ENCODE data around the gene PHF11. TPM values are rescaled to one million over a fixed set of nuclear protein-coding genes. Genes with fewer than 3 reads are reported as not detected.
"Not testable (repeated sequence)": the region's sequence is repeated elsewhere in the genome, so short reads cannot be mapped to it uniquely, and the experiment has no call there.

Gene PHF11
- polyA plus RNA-seq, 12 donors = 15.4 to 60.1 (median 25.0) TPM; not detected in 1

DNA sequence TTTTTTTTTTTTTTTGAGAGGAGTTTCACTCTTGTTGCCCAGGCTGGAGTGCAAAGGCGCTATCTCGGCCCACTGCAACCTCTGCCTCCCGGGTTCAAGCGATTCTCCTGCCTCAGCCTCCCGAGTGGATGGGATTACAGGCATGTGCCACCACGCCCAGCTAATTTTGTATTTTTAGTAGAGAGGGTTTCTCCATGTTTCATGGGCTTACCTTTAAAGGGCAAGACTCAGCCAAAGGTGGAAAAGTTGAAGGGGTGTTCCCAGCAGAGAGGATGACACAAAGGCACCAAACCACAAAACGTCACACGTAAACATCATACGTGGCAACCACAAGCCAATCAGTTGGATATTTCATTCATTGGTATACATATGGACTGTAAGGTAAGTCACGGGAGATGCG is 1.1 kb downstream of the PHF11 start:
- not testable (repeated sequence) for DNase-seq

DNA sequence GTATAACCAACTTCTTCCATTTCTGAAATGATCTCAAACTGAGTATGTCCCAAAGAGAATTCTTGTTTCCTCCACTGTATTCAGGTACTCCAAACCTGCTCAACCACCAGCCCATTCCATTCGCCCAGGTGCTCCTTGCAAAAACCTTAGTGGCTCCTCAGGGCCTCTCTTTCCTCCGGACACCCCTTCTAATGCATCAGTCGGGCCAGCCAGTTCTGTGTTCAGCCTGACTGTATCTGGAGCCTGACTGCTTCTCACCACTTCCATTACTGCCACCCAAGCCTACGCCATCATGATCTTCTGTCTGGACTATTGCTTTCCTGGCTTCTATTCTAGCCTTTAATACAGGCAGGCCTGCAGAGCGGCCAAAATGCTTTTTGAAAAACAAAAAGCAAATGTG is 1.5 kb downstream of the PHF11 start:
- DNase-seq = no peak

DNA sequence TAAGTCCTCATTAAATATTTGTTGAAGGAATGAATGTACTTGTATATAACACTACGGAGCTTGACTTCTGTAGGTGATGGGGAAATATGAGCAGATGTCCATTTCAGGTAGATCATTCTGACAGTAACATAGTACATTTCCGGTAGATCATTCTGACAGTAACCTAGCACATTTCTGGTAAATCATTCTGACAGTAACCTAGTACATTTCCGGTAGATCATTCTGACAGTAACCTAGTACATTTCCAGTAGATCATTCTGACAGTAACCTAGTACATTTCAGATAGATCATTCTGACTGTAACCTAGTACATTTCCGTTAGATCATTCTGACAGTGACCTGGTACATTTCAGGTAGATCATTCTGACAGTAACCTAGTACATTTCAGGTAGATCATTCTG is 2.5 kb downstream of the PHF11 start:
- DNase-seq = no peak

DNA sequence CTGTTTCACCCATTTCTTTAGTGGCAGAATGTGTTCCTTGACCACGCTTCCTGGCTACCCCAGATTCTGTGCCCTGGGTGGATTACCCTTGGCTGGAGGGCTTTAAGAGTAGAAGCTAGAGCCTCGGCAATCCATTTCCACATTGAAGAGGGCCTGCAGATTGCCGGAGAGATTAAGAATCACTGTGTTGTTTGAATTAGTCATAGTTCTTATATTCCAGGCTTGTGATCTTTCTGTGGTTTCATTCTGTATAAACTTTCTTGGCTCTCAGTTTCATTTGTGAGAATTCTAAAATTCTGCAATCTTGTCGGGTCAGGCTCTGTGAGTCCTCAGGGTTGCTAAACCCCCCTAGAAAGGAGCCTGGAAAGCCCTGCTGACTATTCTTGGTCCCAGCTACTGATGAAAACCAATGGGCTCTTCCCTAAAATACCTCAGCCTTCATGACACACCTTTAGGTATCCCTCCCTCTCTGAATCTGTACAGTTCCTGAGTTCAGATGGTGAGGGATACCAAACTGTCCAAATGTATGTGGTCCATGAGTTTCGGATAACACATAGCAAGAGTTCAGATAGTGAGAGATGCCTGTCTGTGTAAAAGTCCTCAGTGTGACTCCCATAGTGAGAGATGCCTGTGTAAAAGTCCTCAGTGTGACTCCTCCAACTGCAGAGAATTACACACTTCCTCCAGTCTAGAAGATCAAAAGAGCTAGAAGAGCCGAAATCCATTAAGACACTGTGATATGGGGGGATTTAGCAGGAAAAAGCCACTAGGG is 4.3 kb downstream of the PHF11 start:
- DNase-seq = no peak

DNA sequence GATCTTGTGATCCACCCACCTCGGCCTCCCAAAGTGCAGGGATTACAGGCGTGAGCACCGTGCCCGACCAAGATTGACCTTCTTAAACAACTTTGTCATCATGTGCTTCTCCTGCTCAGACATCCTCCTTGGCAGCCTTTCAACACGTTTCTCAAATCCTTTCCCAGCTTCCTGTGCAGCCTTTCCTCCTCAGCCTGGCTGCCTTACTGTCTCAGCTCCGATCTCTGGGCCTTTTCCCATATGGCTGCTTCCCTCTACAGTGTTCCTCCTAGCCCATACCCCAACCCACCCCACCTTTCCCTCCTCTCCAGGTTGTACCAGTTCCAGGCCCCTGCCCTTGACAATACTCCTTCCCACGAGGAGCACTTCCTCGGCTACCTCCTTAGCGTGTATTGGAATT is 7.2 kb downstream of the PHF11 start:
- no peak for DNase-seq

DNA sequence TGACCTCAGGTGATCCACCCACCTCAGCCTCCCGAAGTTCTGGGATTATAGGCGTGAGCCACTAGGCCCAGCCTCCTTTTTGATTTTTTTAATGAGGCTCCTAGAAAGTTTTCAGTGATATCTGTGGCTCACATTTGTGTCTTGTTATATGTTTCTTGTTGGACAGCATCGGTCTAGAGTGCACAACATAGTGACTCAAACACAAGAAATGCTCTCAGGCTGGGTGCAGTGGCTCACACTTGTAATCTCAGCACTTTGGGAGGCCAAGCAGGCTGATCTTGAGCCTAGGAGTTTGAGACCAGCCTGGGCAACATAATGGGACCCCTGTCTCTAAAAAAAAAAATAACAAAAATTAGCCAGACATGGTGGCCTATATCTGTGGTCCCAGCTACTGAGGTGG is 8.2 kb downstream of the PHF11 start:
- no peak for DNase-seq

DNA sequence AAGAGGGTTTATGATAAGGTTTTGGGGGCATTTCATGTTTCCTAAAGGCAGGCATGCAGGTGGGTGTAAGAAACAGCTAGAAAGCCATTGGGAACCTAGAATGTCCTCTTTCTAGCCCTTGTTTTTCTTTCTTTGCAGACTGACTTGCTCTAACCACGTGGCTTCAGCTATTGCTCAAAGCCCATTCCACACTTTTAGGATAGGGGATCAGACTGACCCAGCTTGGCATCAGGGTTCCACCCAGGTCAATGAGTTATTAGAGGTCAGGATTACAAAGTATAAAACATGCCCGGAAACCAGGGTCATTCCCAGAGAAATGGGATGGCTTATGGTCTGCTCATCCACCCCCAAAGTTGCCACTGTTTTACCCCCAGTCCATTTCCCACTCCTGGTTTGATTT is 16.8 kb downstream of the PHF11 start:
- DNase-seq = no peak

DNA sequence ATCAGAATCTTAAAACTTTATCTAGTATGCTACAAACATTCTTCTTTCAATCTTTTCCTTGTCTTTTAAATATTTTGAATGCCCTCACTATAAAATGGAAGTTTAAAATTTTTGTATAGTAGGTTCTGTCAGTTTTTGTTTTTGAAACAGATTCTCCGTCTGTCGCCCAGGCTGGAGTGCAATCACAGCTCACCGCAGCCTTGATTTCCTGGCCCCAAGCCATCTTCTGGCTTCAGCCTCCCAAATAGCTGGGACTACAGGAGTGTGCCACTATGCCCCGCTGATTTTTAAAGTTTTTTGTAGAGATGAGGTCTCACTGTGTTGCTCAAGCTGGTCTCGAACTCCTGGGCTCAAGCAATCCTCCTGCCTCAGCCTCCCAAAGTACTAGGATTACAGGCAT is 20.7 kb downstream of the PHF11 start:
- no peak for DNase-seq

DNA sequence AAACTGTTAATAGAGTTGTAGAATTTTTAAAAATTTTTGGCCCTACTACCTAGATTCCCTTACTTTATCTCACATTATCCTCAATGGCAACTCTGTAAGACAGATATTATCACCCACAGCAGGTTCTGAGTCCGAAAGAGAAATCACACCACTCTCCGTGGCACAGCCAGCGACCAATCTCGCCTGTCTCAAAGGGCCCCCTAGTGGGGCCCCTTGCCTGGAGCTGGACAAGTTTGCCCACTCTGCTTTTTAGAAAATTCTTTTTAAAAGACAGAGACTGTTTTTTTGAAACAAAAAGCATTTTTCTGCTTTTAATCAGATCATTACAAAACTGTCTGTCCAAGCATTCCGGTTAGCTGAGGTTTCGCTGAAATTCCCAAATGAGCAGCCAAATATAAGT is 21.7 kb downstream of the PHF11 start:
- no peak for DNase-seq

DNA sequence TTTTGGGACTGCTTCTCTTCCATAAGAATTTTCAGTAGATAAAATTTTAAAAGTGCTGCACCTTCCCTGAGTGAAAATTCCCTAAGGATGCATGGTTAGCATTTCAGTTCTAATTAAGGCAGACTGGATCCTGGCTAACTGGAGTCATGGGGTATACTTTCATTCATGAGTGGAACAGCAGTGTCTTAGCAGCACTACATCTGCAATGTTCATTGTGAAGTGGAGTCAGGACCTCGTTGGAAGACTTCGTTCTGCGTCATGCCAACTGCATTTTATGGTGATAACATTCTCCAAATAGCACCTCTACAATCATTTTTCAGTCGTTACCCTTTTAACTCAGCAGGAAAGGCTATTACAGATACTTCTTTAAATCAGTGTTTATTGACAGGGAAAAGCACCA is 25.5 kb downstream of the PHF11 start:
- DNase-seq = no peak

DNA sequence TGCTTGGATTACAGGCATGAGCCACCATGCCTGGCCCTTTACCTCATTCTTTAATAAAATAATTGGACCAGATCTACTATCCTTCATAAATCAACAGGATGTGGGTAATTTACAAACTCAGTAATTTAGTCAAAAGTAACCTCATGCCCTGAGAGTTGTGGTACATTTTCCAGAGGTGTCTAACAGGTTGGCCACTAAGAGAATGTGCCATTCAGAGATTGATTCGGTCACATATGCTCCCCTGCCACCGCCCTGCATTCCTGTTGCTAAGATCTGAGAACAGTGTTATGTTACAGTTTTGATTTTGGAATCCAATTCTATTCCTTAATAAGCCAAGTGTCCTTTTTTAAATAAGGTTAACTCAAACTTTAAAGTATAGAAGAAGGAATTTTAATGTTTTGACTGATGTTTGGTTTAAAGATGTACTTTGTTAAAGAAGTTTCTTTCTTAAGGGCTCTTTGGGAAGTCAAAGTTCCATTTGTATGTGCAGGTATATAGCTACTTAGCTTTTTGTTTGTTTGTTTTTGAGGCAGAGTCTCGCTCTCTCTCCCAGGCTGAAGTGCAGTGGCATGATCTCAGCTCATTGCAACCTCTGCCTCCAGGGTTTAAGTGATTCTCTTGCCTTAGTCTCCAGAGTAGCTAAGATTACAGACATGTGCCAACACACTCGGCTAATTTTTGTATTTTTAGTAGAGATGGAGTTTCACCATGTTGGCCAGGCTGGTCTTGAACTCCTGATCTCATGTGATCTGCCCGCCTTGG is 29.2 kb downstream of the PHF11 start:
- DNase-seq = no peak

DNA sequence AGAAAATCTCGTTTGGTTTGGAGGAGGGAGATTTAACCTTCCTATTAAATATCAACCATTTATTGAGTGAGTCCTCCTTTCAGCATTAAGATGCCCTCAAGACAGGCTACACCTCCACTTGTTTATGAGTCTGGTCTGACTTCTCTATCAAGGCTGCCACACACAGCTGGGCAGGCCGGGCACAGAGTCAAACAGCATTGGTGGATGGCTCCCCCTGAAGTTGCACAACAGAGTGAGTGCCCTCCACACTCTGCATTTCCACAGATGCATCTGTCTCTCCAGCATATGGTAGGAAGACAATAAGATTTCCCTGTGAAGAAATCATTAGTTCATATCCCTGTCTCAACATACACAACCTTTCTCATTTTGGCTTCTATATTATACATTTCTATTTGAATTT is 31.4 kb downstream of the PHF11 start:
- DNase-seq = no peak

DNA sequence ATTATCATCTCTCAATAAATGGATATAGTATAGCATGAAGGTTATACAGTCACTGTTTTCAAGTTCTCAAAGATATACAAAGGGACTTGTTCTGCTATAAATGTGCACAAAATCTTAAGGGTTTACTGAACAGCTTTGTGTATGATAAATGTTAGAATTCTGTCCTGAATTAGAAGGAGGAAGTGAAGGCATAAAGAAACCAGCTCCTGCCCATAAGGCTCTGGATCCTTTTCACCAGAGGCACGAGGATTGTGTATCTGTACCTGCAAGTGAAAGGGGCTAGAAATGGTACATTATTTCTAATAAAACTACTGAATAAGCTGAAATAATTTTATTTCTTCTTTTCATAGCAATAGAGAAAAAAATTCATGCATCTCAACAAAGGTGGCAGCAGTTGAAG is 32.4 kb downstream of the PHF11 start:
- no peak for DNase-seq

DNA sequence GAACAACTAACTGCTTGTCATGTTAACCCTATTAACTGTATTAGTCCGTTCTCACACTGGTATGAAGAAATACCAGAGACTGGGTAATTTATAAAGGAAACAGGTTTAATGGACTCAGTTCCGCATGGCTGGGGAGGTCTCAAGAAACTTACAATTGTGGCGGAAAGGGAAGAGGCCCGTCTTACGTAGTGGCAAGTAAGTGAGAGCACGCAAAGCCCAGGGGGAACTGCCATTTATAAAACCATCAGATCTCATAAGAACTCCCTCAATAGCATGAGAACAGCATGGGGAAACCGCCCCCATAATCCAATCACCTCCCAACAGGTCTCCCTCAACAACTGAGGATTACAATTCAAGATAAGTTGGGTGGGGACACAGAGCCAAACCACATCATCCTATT is 34.7 kb downstream of the PHF11 start:
- DNase-seq = no peak

DNA sequence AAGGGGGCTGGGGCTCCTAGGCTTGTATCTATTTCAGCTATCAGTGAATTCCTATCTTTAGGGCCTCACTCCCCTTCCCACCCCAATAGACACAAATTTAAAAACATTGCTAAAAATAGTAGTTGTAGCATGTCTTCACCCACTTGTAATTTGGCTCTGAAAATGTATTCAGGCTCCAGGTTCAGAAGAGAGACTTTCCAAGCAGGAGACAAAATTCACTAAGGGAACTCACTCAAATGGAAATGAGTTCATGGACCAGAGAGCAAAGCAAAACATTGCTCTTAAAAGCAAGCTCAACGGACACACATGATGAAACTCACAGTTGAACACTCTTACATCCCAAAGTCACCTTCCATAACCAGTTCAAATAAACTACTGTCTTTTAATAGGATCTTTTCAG is 36.8 kb downstream of the PHF11 start:
- no peak for DNase-seq

DNA sequence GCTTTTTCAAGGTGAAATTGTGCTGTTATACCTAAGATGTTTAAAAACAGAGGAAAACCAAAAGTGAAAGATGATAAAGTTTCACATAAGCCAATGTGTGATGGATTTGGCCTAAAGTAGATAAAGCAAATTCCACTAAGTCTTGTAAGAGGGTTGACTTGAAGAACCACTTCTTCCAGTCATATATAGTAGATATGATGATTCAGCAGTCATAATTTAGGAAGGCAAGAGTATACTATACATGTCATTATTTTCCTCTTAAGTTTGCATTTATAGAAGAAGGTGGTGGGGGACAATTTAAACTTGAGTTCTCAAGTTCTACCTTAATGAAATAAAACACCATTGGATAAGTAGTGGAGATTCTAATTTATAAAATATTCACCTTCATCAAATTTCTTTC is 37.3 kb downstream of the PHF11 start:
- no peak for DNase-seq

DNA sequence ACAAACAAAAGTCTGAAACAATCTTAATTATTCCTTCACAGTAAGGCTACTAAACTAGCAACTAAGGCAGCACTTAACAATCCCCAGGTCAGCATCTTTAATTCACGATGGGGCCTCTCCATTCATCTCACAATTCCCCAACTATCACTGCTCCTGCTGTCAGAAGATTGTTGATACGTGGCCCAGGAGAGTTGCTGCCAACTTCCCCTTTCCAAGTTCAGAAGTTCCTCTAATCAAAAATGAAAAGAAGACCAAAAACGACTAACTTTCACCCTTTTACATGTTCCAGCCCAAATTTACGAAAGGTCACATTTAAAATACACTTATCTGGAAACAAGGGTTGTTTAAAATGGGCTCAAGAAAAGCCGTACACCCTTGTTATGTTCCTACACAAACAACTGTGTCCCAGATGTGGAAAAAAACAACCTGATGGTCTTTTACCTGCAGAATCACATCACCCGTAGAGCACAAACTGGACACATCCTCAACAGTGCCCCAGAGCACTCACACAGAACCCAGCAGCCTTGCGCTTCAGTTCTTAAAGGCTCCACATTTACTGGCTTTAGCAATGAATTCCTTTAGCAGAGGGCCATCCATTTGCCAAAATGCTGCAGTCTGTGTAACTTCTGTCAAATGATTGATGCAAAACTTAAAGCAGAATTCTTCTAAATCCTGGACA is 38.0 kb downstream of the PHF11 start:
- no peak for DNase-seq

DNA sequence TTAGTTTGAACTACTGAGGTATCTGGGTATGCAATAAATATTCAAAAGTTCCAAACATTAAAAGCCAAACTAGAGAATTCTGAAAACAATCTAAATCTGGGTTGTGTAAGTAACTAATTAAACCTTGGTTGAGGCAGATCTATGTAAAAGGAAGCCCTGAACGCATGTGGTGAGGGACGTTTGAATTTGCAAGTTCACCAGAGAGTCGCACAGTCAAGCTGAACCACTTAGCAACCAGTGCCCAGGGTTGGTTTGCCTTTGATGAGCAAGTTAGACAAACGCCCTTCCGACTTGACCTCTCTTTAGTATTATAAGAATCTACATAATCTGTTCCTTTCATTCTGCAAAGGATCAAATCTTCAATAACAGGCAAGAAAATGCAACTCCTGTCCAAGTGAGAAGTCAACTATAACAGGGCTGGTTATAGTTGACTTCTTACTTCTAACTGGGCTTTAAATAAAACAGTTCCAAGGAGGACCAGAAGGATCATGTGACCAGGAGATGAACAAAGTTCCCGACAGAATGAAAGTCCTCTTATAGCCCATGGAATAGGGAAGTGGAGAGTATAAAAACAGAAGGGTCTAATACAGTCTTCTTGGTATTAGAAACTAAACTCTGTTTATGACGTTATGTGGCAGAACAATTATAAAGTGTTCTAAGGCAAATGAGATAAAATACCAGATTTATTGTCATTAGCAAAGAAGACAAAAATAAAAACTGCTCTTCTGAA is 40.6 kb downstream of the PHF11 start:
- no peak for DNase-seq

DNA sequence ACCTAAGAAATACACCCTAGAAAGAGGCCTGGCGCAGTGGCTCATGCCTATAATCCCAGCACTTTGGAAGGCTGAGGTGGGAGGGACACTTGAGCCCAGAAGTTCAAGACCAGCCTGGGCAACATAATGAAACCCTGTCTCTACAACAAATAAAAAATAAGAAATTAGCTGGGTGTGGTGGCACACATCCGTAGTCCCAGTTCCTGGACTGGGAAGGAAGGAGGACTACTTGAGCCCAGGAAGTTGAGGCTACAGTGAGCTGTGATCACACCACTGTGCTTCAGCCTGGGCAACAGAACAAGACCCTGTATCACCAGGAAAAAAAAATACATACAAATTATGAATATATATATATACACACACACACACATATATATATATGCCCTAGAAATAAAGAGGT is 42.7 kb downstream of the PHF11 start:
- DNase-seq = no peak

DNA sequence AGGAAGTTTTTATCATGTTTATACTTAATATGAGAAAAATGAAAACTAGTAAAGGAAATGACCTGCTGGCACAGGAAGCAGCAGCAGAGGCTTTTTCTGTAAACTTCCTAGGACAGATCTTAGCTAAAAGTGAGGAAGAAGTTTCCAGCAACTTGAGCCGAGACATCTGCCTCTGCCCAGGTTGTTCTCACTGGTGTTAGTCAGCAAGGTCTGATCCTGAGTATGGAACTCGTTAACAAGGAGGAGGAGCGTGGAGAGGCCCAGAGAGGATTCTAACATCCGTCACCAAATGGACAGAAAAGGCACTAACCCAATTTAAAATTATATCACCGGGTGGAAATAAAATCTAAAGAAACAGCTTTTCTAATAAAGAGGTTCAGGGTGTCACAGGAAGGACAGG is 43.6 kb downstream of the PHF11 start:
- no peak for DNase-seq

DNA sequence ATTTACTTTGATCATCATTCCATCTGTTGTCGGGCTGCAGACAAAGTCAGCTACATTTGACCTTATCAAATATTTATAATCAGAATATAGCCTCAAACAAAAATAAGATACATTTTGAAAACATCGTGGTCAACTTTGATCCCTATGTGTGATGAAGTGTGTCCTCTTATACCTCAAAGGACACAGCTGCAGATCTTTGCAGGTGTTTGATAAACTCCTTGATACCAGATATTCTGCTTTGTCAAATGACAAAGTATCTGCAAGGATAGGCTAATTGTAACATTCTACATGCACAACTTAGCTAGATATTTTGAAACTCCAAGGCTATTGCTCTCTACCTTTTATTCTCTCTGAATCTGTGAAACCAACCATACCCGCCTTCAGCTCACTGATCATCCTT is 44.0 kb downstream of the PHF11 start:
- DNase-seq = no peak

DNA sequence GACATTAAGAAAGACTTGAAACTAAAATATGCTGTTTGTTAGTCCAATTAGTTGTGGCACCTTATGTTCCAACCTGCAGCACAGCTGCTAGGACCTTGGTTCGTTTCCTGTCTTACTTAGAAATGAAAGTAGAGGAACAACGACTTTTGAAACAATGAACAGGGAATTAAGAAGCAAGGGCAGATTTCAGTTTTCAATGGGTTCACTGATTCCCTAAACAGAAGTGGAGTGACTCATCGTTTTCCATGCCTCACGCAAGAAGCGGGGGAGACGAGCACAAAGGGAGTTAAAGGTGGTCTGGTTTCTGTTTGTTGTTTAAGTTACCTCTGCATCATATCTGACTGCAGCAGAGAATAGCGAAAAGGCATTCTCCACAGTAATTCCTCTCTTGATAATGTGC is 44.8 kb downstream of the PHF11 start:
- DNase-seq = no peak
